Astrocyte (in vitro differentiated cells and primary cell): ENCODE data around the gene INTS6L. TPM values are rescaled to one million over a fixed set of nuclear protein-coding genes. Genes with fewer than 3 reads are reported as not detected.

Source experiments
- DNase-seq: peaks from one replicate; pipeline ENCODE4 v3.0.0-alpha.2; 2010; ENCODE audit warnings: low read depth
- FAIRE-seq: peaks from 2 replicates; lab custom pipeline; 2011; peaks lifted over from hg19 to GRCh38; lab: Jason Lieb, UNC
- H2AFZ ChIP-seq: 2 replicates; pipeline ENCODE4 v1.6.0; 2012; ENCODE audit warnings: low read depth, low read length, inconsistent platforms
- H3K27ac ChIP-seq: 2 replicates; pipeline ENCODE4 v1.5.1; 2011; ENCODE audit warnings: low read depth, low read length, inconsistent platforms
- H3K27me3 ChIP-seq: 2 replicates; pipeline ENCODE4 v1.6.0; 2011; ENCODE audit warnings: low read length, inconsistent platforms; ENCODE audit not compliant: insufficient read depth
- H3K36me3 ChIP-seq: 2 replicates; pipeline ENCODE4 v1.5.1; 2011; ENCODE audit warnings: low read length, inconsistent platforms; ENCODE audit not compliant: insufficient read depth
- H3K4me1 ChIP-seq: 2 replicates; pipeline ENCODE4 v1.5.1; 2011; ENCODE audit warnings: low read length, inconsistent platforms; ENCODE audit not compliant: insufficient read depth
- H3K4me2 ChIP-seq: 2 replicates; pipeline ENCODE4 v1.6.0; 2012; ENCODE audit warnings: low read length, inconsistent platforms
- H3K4me3 ChIP-seq: 2 replicates; pipeline ENCODE4 v1.5.1; 2011; ENCODE audit warnings: low read depth, mild to moderate bottlenecking, low read length, inconsistent platforms; ENCODE audit not compliant: insufficient read depth
- H3K79me2 ChIP-seq: 2 replicates; pipeline ENCODE4 v1.6.0; 2012; ENCODE audit warnings: mild to moderate bottlenecking, low read length, inconsistent platforms; ENCODE audit not compliant: insufficient read depth
- H3K9ac ChIP-seq: 2 replicates; pipeline ENCODE4 v1.6.0; 2012; ENCODE audit warnings: mild to moderate bottlenecking, low read length, inconsistent platforms
- H3K9me3 ChIP-seq: 2 replicates; pipeline ENCODE4 v1.5.1; 2012; ENCODE audit warnings: low read depth, mild to moderate bottlenecking, low read length, inconsistent platforms; ENCODE audit not compliant: insufficient read depth
- H4K20me1 ChIP-seq: 2 replicates; pipeline ENCODE4 v1.6.0; 2012; ENCODE audit warnings: low read length, inconsistent platforms; ENCODE audit not compliant: insufficient read depth
- H3K27ac Mint-ChIP-seq: one replicate; pipeline ENCODE4 v1.8.0; 2021; ENCODE audit warnings: mild to moderate bottlenecking, mixed read lengths; ENCODE audit not compliant: unreplicated experiment
- H3K27me3 Mint-ChIP-seq: one replicate; pipeline ENCODE4 v1.8.0; 2021; ENCODE audit warnings: low read depth, mixed read lengths; ENCODE audit not compliant: unreplicated experiment
- H3K36me3 Mint-ChIP-seq: one replicate; pipeline ENCODE4 v1.8.0; 2021; ENCODE audit warnings: low read depth, mixed read lengths; ENCODE audit not compliant: unreplicated experiment
- H3K4me1 Mint-ChIP-seq: one replicate; pipeline ENCODE4 v1.8.0; 2021; ENCODE audit warnings: low read depth, mixed read lengths; ENCODE audit not compliant: unreplicated experiment
- H3K4me3 Mint-ChIP-seq: one replicate; pipeline ENCODE4 v1.8.0; 2021; ENCODE audit warnings: mild to moderate bottlenecking, moderate library complexity, mixed read lengths; ENCODE audit not compliant: unreplicated experiment
- H3K9me3 Mint-ChIP-seq: one replicate; pipeline ENCODE4 v1.8.0; 2021; ENCODE audit warnings: mild to moderate bottlenecking, mixed read lengths; ENCODE audit not compliant: unreplicated experiment
- CTCF ChIP-seq: IDR thresholded peaks from 2 replicates; pipeline ENCODE4 v1.5.1; 2011; ENCODE audit warnings: low read depth, mild to moderate bottlenecking, inconsistent platforms, low read length, moderate library complexity; ENCODE audit not compliant: insufficient read depth
- EZH2 ChIP-seq: IDR thresholded peaks from 2 replicates; pipeline ENCODE4 v1.6.1; 2012; ENCODE audit warnings: mild to moderate bottlenecking, low read length, inconsistent platforms; ENCODE audit not compliant: insufficient read depth
- total RNA-seq: library from RNA; stranded (reverse); gene quantifications from 2 replicates; pipeline ENCODE4 v1.2.1, GENCODE V29; 2021

The INTS6L gene
- total RNA-seq, 1 donor from 2014 or later = 7.5 TPM

GRCh38 chrX:135509885-135510284, 10.6 kb upstream of the INTS6L start:
- no peaks in the 10 kb centered on the region for H3K4me1 Mint-ChIP-seq
- H2AFZ ChIP-seq = no peak overlapping the region
- H3K27ac Mint-ChIP-seq = no peak overlapping the region
- H3K4me3 ChIP-seq = no peak overlapping the region
- no peaks in the 10 kb centered on the region for H3K27me3 ChIP-seq
- FAIRE-seq (peak; percentile 67), DNase-seq (no peak)
- H3K79me2 ChIP-seq = no peaks in the 10 kb centered on the region
- H3K9me3 Mint-ChIP-seq = no peaks in the 10 kb centered on the region
- no peaks in the 10 kb centered on the region for H3K36me3 Mint-ChIP-seq
- no peak overlapping the region for H3K4me2 ChIP-seq
- H3K27me3 Mint-ChIP-seq = no peaks in the 10 kb centered on the region
- TF ChIP-seq CTCF = no peak
- TF ChIP-seq EZH2 = no peak
- no peak overlapping the region for H3K27ac ChIP-seq
- no peaks in the 10 kb centered on the region for H3K36me3 ChIP-seq
- no peaks in the 10 kb centered on the region for H3K4me1 ChIP-seq
- H4K20me1 ChIP-seq = no peaks in the 10 kb centered on the region
- H3K4me3 Mint-ChIP-seq = no peak overlapping the region
- H3K9ac ChIP-seq = no peak overlapping the region
- no peaks in the 10 kb centered on the region for H3K9me3 ChIP-seq

- no peak overlapping the region for H3K4me3 ChIP-seq
- DNase-seq (no peak), FAIRE-seq (no peak)
- H3K27me3 Mint-ChIP-seq = no peaks in the 10 kb centered on the region
- no peaks in the 10 kb centered on the region for H4K20me1 ChIP-seq
- no peaks in the 10 kb centered on the region for H3K4me1 Mint-ChIP-seq
- H3K27ac ChIP-seq = no peak overlapping the region
- no peak overlapping the region for H3K4me2 ChIP-seq
- no peaks in the 10 kb centered on the region for H3K27me3 ChIP-seq
- H3K9ac ChIP-seq = no peak overlapping the region
- H3K4me1 ChIP-seq = no peaks in the 10 kb centered on the region
- no peak overlapping the region for H3K4me3 Mint-ChIP-seq
- no peaks in the 10 kb centered on the region for H3K79me2 ChIP-seq
- no peaks in the 10 kb centered on the region for H3K9me3 ChIP-seq
- no peaks in the 10 kb centered on the region for H3K36me3 Mint-ChIP-seq
- no peaks in the 10 kb centered on the region for H3K9me3 Mint-ChIP-seq
- H2AFZ ChIP-seq = no peak overlapping the region
- TF ChIP-seq CTCF = no peak
- TF ChIP-seq EZH2 = no peak
- H3K36me3 ChIP-seq = no peaks in the 10 kb centered on the region
- H3K27ac Mint-ChIP-seq = no peak overlapping the region
These were observed 7.8 kb upstream of the INTS6L start for GRCh38 chrX:135512508-135513129.

- Mint-ChIP-seq H3K9me3 (no peaks in the 10 kb centered on the region), H3K27me3 (no peaks in the 10 kb centered on the region), H3K4me1 (no peaks in the 10 kb centered on the region), H3K4me3 (no peak overlapping the region), H3K27ac (no peak overlapping the region), H3K36me3 (no peaks in the 10 kb centered on the region)
- DNase-seq (no peak), FAIRE-seq (no peak)
- Histone ChIP-seq H4K20me1 (no peaks in the 10 kb centered on the region), H3K36me3 (no peaks in the 10 kb centered on the region), H3K4me3 (no peak overlapping the region), H3K4me2 (no peak overlapping the region), H2AFZ (no peak overlapping the region), H3K27ac (no peak overlapping the region), H3K27me3 (no peaks in the 10 kb centered on the region), H3K9ac (no peak overlapping the region), H3K79me2 (no peaks in the 10 kb centered on the region), H3K9me3 (no peaks in the 10 kb centered on the region), H3K4me1 (no peaks in the 10 kb centered on the region)
- TF ChIP-seq CTCF = no peak
- TF ChIP-seq EZH2 = no peak
These were observed 7.3 kb upstream of the INTS6L start for GRCh38 chrX:135513130-135513515.
